ENCODE results near the gene GRK5. TPM values are rescaled to one million over a fixed set of nuclear protein-coding genes. Genes with fewer than 3 reads are reported as not detected.
"Not testable (repeated sequence)": the region's sequence is repeated elsewhere in the genome, so short reads cannot be mapped to it uniquely, and the experiment has no call there.

Gene GRK5
- total RNA-seq, 1 experiment from 2014 or later, result 5.8 TPM

DNA sequence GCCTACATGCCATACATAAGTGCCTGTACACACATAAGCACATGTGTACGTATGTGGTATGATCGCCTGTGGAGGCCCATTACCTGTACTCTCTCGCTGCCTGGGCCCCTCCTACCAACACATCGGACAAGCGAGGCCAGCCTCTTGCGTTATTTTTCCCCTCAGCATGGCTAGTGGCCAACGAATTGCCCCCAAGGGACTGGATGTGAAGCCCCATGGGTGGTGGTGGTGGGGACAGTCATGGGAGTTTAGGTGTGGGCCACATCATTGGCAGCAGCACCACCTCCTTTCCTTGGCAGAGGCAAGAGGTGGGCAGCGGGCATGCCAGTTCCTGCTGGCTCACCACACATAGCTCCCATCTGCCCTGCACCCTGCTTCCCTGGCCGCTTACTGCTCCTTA, 10.0 kb downstream of the GRK5 start:
- in situ Hi-C loops (cut with HindIII; ENCODE audit: low sequenced_read_pairs), result no loop called here

DNA sequence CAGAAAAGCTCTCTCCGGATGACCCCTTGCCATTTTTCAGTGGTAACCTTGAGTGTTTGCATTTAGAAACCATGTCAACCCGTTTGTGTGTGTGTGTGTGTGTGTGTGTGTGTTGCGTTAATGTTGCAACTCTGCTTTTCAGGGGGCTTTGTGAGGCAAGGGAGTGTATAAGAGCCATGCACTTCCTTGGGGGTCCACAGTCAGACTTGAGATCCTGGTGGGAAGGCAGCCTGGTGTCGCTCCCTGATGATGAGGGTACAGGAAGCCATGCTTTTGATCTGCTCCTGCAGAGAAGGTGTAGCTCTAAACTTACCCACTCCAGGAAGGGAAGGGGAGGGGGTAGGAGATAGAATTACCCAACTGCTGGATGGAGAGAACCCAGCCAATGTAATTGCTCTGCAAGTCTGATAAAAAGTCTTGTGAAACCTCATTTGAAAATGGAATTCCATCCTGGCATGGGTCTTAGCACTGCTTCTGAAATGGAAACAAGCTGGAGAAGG, 10.7 kb downstream of the GRK5 start:
- in situ Hi-C loops (cut with HindIII; ENCODE audit: low sequenced_read_pairs), result no loop called here

More for the DNA sequence above, 10.0 kb downstream of the GRK5 start:
- no peak for DNase-seq (ENCODE audit: low spot score)

GRCh38 chr10:119219871-119220270, 12.5 kb downstream of the GRK5 start:
- in situ Hi-C loops (cut with HindIII; ENCODE audit: low sequenced_read_pairs), result loop anchor here (10.0 kb wide), 1 partner anchor 55 kb away; no protein-coding TSS in a partner anchor
- DNase-seq (ENCODE audit: low spot score), result no peak

More for the DNA sequence above, 10.7 kb downstream of the GRK5 start:
- no peak for DNase-seq (ENCODE audit: low spot score)

DNA sequence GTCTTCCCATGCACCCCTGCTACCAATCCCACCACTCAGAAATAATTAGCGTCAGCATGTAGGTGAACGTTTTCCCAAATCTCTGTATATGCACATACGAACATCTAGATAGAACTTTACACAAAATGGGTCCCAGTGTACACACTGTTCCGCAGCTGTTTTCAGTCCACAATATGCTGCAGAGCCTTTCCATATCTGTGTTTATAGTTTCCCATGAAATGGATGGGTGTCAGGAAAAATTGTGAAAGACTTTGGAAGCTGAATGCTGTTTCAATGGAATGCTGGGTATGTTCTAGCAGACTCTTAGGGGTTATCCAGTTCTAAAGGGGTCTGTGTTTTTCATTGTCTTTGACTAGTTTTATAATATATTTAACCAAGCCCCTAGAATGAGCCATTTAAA, 13.8 kb downstream of the GRK5 start:
- DNase-seq (ENCODE audit: low spot score), result no peak
- in situ Hi-C loops (cut with HindIII; ENCODE audit: low sequenced_read_pairs), result loop anchor here (10.0 kb wide), 1 partner anchor 54 kb away; no protein-coding TSS in a partner anchor

- DNase-seq (ENCODE audit: low spot score), result no peak
- in situ Hi-C loops (cut with HindIII; ENCODE audit: low sequenced_read_pairs), result loop anchor here (10.0 kb wide), 1 partner anchor 53 kb away; no protein-coding TSS in a partner anchor
Measured at GRCh38 chr10:119221666-119222065, 14.3 kb downstream of the GRK5 start.

DNA sequence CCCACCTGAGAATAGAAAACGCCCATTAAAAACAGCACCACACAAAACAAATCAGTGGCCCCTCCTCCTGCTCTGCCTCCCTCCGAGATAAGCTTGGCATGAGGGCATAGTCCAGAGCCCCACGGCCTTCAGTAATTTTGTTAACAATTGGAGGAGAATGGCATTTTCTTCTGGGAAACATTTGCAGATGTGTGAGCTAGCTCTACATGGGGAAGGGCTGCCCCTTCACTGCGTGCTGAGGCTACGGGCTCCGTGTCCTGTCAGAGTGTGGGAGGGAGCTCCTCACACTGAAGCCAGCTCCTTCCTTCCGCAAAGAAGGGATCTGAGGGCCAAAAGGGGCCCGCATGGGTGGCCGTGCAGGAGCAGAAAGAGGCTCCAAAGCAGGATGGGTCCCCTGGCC, 15.2 kb downstream of the GRK5 start:
- in situ Hi-C loops (cut with HindIII; ENCODE audit: low sequenced_read_pairs), result loop anchor here (10.0 kb wide), 1 partner anchor 52 kb away; no protein-coding TSS in a partner anchor
- peak; percentile 30 for DNase-seq (ENCODE audit: low spot score)

DNA sequence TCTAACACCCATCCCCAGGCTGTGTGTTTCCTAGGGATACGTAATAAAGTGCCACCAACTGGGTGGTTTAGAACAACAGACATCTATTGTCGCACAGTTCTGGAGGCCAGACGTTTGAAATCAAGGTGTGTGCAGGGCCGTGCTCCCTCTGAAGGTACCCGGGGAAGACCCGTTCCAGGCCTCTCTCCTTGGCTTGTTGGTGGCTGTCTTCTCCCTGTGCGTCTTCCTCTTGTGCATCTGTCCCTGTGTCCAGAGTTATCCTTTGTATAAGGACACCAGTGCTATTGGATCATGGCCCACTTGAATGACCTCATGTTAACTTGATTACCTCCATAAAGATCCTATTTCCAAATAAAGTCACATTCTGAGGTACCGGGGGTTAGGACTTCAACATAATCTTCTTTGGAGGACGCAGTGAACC, 15.6 kb downstream of the GRK5 start:
- DNase-seq (ENCODE audit: low spot score), result peak; percentile 29
- in situ Hi-C loops (cut with HindIII; ENCODE audit: low sequenced_read_pairs), result loop anchor here (10.0 kb wide), 1 partner anchor 52 kb away; no protein-coding TSS in a partner anchor

DNA sequence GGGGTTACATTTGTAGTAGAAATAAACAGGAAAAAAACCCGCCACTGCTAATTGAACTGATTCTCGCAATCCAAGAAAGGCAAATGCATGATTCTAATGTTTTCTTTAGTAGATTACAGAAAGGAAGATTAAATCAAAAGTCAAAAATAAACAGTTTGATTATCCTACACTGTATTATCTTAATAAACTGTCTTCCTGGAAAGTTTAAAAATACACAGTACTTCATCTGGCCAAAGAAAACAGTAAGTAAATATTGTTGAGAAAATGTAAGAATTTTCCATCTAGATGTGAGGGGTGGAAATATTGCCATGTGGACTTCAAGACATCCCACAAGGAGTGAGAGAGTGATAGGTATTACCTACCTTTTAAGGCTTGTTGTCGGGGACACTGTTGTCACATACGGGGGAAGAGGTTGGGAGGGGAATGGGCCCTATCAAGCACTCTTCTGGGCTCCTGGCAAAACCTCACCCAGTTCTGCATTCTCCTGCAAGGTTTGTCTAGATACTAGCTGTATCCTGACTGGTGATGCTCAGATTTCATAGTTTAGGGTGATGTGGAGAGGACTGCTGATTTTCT, 17.8 kb downstream of the GRK5 start:
- no peak for DNase-seq (ENCODE audit: low spot score)
- in situ Hi-C loops (cut with HindIII; ENCODE audit: low sequenced_read_pairs), result loop anchor here (10.0 kb wide), 1 partner anchor 50 kb away; no protein-coding TSS in a partner anchor

GRCh38 chr10:119227825-119228224, 20.5 kb downstream of the GRK5 start:
- in situ Hi-C loops (cut with HindIII; ENCODE audit: low sequenced_read_pairs), result loop anchor here (10.0 kb wide), 1 partner anchor 47 kb away; no protein-coding TSS in a partner anchor
- no peak for DNase-seq (ENCODE audit: low spot score)

DNA sequence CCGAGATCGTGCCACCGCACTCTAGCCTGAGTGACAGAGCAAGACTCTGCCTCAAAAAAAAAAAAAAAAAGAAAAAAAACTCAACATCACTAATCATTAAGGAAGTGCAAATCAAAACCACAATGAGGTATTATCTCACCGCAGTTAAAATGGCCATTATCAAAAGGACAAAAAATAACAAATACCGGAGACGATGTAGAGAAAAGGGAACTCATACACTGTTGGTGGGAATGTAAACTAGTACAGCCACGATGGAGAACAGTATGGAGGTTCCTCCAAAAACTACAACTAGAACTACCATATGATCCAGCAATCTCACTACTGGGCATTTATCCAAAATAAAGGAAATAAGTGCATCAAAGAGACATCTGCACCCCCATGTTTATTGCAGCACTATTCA, 24.3 kb downstream of the GRK5 start:
- in situ Hi-C loops (cut with HindIII; ENCODE audit: low sequenced_read_pairs), result no loop called here
- no peak for DNase-seq (ENCODE audit: low spot score)

DNA sequence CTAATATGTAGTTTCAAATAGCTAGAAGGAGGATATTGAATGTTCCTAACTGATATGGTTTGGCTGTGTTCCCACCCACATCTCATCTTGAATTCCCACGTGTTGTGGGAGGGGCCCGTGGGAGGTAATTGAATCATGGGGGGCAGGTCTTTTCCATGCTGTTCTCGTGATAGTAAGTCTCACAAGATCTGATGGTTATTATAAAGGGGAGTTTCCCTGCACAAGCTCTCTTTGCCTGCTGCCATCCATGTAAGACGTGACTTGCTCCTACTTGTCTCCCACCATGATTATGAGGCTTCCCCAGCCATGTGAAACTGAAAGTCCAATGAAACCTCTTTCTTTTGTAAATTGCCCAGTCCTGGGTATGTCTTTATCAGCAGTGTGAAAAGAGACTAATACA, 25.1 kb downstream of the GRK5 start:
- DNase-seq (ENCODE audit: low spot score); in situ Hi-C loops (cut with HindIII; ENCODE audit: low sequenced_read_pairs): not testable (repeated sequence)

- DNase-seq (ENCODE audit: low spot score), result no peak
- in situ Hi-C loops (cut with HindIII; ENCODE audit: low sequenced_read_pairs), result no loop called here
Measured at GRCh38 chr10:119233123-119233820, 25.9 kb downstream of the GRK5 start.

DNA sequence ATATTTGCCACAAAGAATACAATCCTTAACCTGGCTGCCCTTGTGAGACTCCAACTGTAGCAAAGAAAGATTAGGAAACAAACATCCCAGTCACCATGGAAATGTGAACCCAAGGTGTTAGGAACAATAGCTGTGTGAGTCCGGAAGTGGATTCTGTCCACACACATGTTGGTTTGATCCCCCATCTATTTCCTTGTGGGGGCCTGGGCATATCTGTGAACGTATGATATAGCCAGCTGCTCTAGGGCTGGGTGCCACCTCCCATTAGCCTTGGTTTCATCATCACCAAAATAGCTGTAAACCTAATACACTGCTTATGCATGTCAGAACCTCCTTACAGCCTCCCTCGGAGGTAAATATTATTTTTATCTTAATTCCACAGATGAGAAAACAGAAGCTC, 26.4 kb downstream of the GRK5 start:
- in situ Hi-C loops (cut with HindIII; ENCODE audit: low sequenced_read_pairs), result no loop called here
- no peak for DNase-seq (ENCODE audit: low spot score)

DNA sequence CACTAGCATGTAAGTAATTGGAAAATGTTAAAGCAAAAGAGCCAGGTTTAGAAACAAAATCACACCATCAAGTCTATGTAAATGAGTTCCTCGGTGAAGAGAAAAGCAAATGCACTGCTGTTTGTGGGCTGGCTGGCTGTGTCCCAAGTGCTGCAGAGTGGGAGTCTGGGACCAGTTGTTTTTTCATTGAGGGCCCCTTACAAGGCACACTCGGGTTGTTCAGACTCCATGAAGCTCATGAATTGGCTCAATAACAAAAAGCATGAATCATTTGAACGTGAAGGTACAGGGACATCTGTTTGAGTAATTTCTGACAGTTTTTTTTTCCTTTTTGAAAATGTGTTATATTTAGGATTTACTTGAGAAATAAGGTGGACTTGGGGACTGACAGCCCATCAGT, 28.0 kb downstream of the GRK5 start:
- in situ Hi-C loops (cut with HindIII; ENCODE audit: low sequenced_read_pairs), result no loop called here
- no peak for DNase-seq (ENCODE audit: low spot score)

DNA sequence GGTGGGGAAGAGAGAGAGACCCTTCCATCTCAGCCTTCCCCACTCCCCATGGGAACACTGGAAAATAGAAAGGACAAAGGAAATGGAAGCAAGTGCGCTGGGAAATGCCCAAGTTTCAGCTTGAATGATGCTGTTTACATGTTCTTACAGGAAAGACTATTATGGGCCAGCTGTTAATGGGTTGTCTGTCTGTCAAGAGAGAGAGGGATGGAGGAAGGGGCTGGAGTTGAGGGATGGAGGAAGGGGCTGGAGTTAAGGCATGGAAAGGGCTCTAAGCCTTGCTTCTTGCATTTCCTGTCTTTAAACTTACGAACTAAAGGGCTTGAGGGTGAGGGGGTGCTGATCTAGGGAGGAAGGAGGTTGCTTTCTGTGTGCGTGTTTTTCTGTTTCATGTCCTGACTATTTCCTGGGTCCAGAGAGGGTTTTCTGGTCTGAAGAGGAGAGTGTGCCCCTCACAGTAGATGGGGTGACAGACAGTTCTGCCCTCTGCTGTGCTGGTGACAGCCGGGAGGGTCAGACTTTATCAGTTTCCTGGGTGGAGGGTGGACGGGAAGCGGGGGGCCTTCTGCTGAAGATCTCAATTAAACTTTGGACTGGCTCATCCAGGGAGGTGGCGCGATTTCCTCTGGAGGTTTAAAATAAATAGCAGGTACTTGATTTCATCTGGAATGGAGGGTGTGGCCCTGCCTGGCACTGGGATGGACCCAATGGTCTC, 30.5 kb downstream of the GRK5 start:
- DNase-seq (ENCODE audit: low spot score), result no peak
- in situ Hi-C loops (cut with HindIII; ENCODE audit: low sequenced_read_pairs), result no loop called here

DNA sequence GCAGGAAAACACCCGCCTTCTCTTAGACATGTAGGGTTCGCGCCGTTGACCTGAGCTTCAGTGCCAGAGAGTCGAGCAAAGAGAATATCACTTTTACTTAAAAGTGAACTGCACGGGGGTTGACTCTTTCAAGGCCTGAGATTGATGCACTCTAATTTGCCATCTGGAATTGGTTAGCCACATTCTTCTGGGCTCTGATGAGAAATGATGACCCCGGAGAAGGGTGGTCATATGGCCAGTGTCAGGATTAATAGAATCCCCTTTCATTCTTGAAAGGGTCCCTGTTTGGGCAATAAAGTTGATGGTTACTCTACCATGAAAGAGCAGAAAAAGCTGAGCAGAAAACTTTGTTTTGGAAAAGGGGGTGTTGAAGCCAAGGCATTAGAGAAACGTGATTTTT, 31.2 kb downstream of the GRK5 start:
- no peak for DNase-seq (ENCODE audit: low spot score)
- in situ Hi-C loops (cut with HindIII; ENCODE audit: low sequenced_read_pairs), result no loop called here

DNA sequence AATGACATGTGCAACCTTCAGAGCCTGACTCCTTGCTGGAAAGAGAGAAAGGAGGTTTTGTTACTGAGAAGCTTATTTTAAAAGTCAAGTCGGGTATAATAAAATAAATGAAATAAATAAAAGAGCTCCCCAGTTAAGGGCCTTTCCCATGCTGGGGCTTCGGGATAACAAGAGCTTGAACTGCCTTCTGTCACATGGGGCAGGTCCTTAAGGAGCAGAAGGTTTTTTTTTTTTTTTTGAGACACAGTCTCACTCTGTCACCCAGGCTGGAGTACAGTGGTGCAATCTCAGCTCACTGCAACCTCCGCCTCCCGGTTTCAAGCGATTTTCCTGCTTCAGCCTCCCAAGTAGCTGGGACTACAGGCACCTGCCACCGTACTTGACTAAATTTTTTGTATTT, 31.6 kb downstream of the GRK5 start:
- not testable (repeated sequence) for DNase-seq (ENCODE audit: low spot score)

GRCh38 chr10:119239630-119240029, 32.3 kb downstream of the GRK5 start:
- in situ Hi-C loops (cut with HindIII; ENCODE audit: low sequenced_read_pairs), result not testable (repeated sequence)

More for the DNA sequence above, 31.6 kb downstream of the GRK5 start:
- in situ Hi-C loops (cut with HindIII; ENCODE audit: low sequenced_read_pairs), result not testable (repeated sequence)

GRCh38 chr10:119241066-119241465, 33.7 kb downstream of the GRK5 start:
- DNase-seq (ENCODE audit: low spot score), result no peak
- in situ Hi-C loops (cut with HindIII; ENCODE audit: low sequenced_read_pairs), result no loop called here

More at GRCh38 chr10:119239630-119240029, 32.3 kb downstream of the GRK5 start:
- DNase-seq (ENCODE audit: low spot score), result not testable (repeated sequence)

GRCh38 chr10:119242186-119242585, 34.8 kb downstream of the GRK5 start:
- in situ Hi-C loops (cut with HindIII; ENCODE audit: low sequenced_read_pairs), result no loop called here
- DNase-seq (ENCODE audit: low spot score), result peak; percentile 25
